ENCODE measurements around the gene TNRC6C. TPM values are rescaled to one million over a fixed set of nuclear protein-coding genes. Genes with fewer than 3 reads are reported as not detected.

The TNRC6C gene
- total and polyA plus RNA-seq, 8 donors: 14.0 to 20.3 (median 16.6) TPM

- intact Hi-C loops (cut with DNase I): loop anchor here in 1 of 2 donors (5.0 kb wide), 1 partner anchor 473 kb away; no protein-coding TSS in a partner anchor
- Histone ChIP-seq H3K4me3 (no peak overlapping the region), H3K27ac (no peak overlapping the region), H3K4me1 (no peaks in the 10 kb centered on the region), H3K36me3 (no peaks in the 10 kb centered on the region), H3K27me3 (no peaks in the 10 kb centered on the region), H3K9me3 (no peaks in the 10 kb centered on the region)
- no peak for TF ChIP-seq CTCF (IDR thresholded peaks at IDR 0.05)
- ATAC-seq (no peak), DNase-seq (no peak)
Observed at GRCh38 chr17:78019976-78020716, 61.6 kb downstream of the TNRC6C start.

GRCh38 chr17:78020717-78021108, 62.2 kb downstream of the TNRC6C start:
- Histone ChIP-seq H3K27ac (no peak overlapping the region), H3K4me1 (no peaks in the 10 kb centered on the region), H3K36me3 (no peaks in the 10 kb centered on the region), H3K9me3 (no peaks in the 10 kb centered on the region), H3K4me3 (no peak overlapping the region), H3K27me3 (no peaks in the 10 kb centered on the region)
- no peak for DNase-seq
- intact Hi-C loops (cut with DNase I): no loop called here
- no peak for ATAC-seq
- no peak for TF ChIP-seq CTCF (IDR thresholded peaks at IDR 0.05)

GRCh38 chr17:78022425-78022824, 63.9 kb downstream of the TNRC6C start:
- no peak for TF ChIP-seq CTCF (IDR thresholded peaks at IDR 0.05)
- no peak for ATAC-seq
- H3K4me3 ChIP-seq: no peak overlapping the region
- H3K9me3 ChIP-seq: no peaks in the 10 kb centered on the region
- H3K27me3 ChIP-seq: no peaks in the 10 kb centered on the region
- intact Hi-C loops (cut with DNase I): no loop called here
- H3K27ac ChIP-seq: no peak overlapping the region
- DNase-seq: no peak
- H3K4me1 ChIP-seq: peaks cover 0 to 7% of the 10 kb centered on the region in 2 donors
- H3K36me3 ChIP-seq: no peaks in the 10 kb centered on the region

GRCh38 chr17:78023042-78023441, 64.5 kb downstream of the TNRC6C start:
- H3K36me3 ChIP-seq: no peaks in the 10 kb centered on the region
- intact Hi-C loops (cut with DNase I): no loop called here
- no peak for ATAC-seq
- no peak for DNase-seq
- no peak overlapping the region for H3K4me3 ChIP-seq
- peaks cover 0 to 7% of the 10 kb centered on the region in 2 donors for H3K4me1 ChIP-seq
- H3K27me3 ChIP-seq: no peaks in the 10 kb centered on the region
- no peak for TF ChIP-seq CTCF (IDR thresholded peaks at IDR 0.05)
- no peaks in the 10 kb centered on the region for H3K9me3 ChIP-seq
- H3K27ac ChIP-seq: no peak overlapping the region

- Histone ChIP-seq H3K4me1 (peaks cover 0 to 7% of the 10 kb centered on the region in 2 donors), H3K9me3 (no peaks in the 10 kb centered on the region), H3K27ac (no peak overlapping the region), H3K4me3 (no peak overlapping the region), H3K36me3 (peaks cover 0 to under 1% of the 10 kb centered on the region in 2 donors), H3K27me3 (no peaks in the 10 kb centered on the region)
- no peak for DNase-seq
- no peak for ATAC-seq
- TF ChIP-seq CTCF (IDR thresholded peaks at IDR 0.05): no peak
- intact Hi-C loops (cut with DNase I): no loop called here
Observed at GRCh38 chr17:78026381-78026780, 67.9 kb downstream of the TNRC6C start.
